Cardiac septum (tissue), 1 donor: ENCODE results near the gene KIDINS220. TPM values are rescaled to one million over a fixed set of nuclear protein-coding genes. Genes with fewer than 3 reads are reported as not detected.
A peak's percentile ranks its signal among the peaks of the same experiment; 100 is the strongest.

ENCODE experiments used
- DNase-seq: peaks from one replicate; pipeline ENCODE4 v3.0.0-alpha.2; 2020; ENCODE audit warnings: low spot score
- intact Hi-C: fragments of 100-400 bp; cut with DNase I; formaldehyde crosslinking; loops from one replicate; pipeline ENCODE4 v1.14.0; 2022
- total RNA-seq: library from RNA; stranded (reverse); fragmentation: NEBNext Ultra II Directional; extraction: Animal tissue kit (Norgen Biotek cat#: 25700); gene quantifications from one replicate; pipeline ENCODE4 v1.2.1, GENCODE V29; 2021
- donor health status: DM: no; HTN: no; CAD: no.

The KIDINS220 gene
- total RNA-seq, 1 donor from 2014 or later, result 111 TPM

- intact Hi-C loops, result loop anchor here (10.0 kb wide), 3 partner anchors 246 to 836 kb away; no protein-coding TSS in a partner anchor
- DNase-seq, result peak; percentile 76
Observed at GRCh38 chr2:8680822-8681760, 156.3 kb downstream of the KIDINS220 start.

GRCh38 chr2:8679827-8680731 is 157.3 kb downstream of the KIDINS220 start:
- intact Hi-C loops, result loop anchor here (2.0 to 10.0 kb wide), 10 partner anchors 88 to 835 kb away; no protein-coding TSS in a partner anchor
- DNase-seq, result peak; percentile 84

- intact Hi-C loops, result loop anchor here (2.0 to 5.0 kb wide), 7 partner anchors 87 to 677 kb away; no protein-coding TSS in a partner anchor
- no peak for DNase-seq
Observed at GRCh38 chr2:8679567-8679826, 157.9 kb downstream of the KIDINS220 start.

Other genes with a start within 250 kb of the KIDINS220 start
- gene ID2, start 155.6 kb downstream of the KIDINS220 start, total RNA-seq, result 35.1 TPM
- 48.2 TPM for gene MBOAT2, start 166.1 kb upstream of the KIDINS220 start, total RNA-seq